Ovary (tissue), 9 donors: ENCODE measurements around the gene SEMA3B. TPM values are rescaled to one million over a fixed set of nuclear protein-coding genes. Genes with fewer than 3 reads are reported as not detected.

Experiments used
- DNase-seq, 5 donors: peaks; one replicate each; pipeline ENCODE4 v3.0.0-alpha.2; 2019 to 2020
- H3K27ac ChIP-seq, 2 donors: fragments of 200-600 bp; one replicate each; pipeline versions ENCODE4 v1.5.1 to v1.8.0; 2019 to 2022
- H3K27me3 ChIP-seq: fragments of 200-600 bp; one replicate; pipeline ENCODE4 v1.8.0; 2022
- H3K36me3 ChIP-seq: fragments of 200-600 bp; sonication (generic); one replicate; pipeline ENCODE4 v1.5.1; 2019
- H3K4me1 ChIP-seq: one replicate; pipeline ENCODE4 v1.8.1; 2013; ENCODE audit warnings: mild to moderate bottlenecking, moderate library complexity; ENCODE audit not compliant: insufficient read depth
- H3K4me3 ChIP-seq: fragments of 200-600 bp; sonication (generic); one replicate; pipeline ENCODE4 v1.5.1; 2017
- H3K9me3 ChIP-seq, 2 donors: fragments of 200-600 bp in 1 of 2; sonication (generic) in 1 of 2; one replicate each; pipeline versions ENCODE4 v1.5.1 to v1.8.1; 2013 to 2019; ENCODE audit warnings: mild to moderate bottlenecking in 1 of 2, moderate library complexity in 1 of 2
- EP300 ChIP-seq: sonication (generic); formaldehyde crosslinking; IDR thresholded peaks from one replicate; pipeline ENCODE4 v1.6.1; 2017; ENCODE audit warnings: antibody characterized with exemption
- POLR2A ChIP-seq: fragments of 450-650 bp; IDR thresholded peaks from one replicate; pipeline ENCODE4 v1.6.1; 2017; ENCODE audit warnings: antibody characterized with exemption, mild to moderate bottlenecking, moderate library complexity
- WGBS, 3 donors: extraction: QIAGEN DNeasy Blood & Tissue Kit in 1 of 3; methylation state at CpG; one replicate each; pipeline versions ENCODE4 v1.1.5 to v1.1.7; 2013 to 2017; 5-methylcytosine and 5-hydroxymethylcytosine counted together
- intact Hi-C, 4 donors: fragments of 100-400 bp; cut with DNase I; formaldehyde crosslinking; loops; one replicate each; pipeline versions ENCODE4 v1.11.0 to v1.15.1; 2022 to 2023
- polyA plus RNA-seq, 2 donors: library from polyadenylated mRNA; stranded (reverse); fragments of 200-250 nt in 1 of 2; fragments of 350-450 nt in 1 of 2; fragmentation: Illumina TruSeq in 1 of 2; extraction: RNeasy Lipid Tissue Mini Kit (QIAGEN cat#74804) in 1 of 2; gene quantifications; one replicate each; pipeline ENCODE4 v1.2.3, GENCODE V29; 2013 to 2014
- total RNA-seq, 7 donors: library from RNA; depleted of rRNA in 2 of 7; stranded (reverse); fragments of >200 nt in 2 of 7; fragmentation: NEBNext Ultra II Directional in 3 of 7; extraction: Animal tissue kit (Norgen Biotek cat#: 25700) in 3 of 7; gene quantifications; one replicate each; pipeline versions ENCODE4 v1.1.0 to v1.2.4, GENCODE V29; 2016 to 2023
- TF ChIP-seq, protein P1 (sequence below), 3 donors: fragments of 450-650 bp in 2 of 3; fragments of 200-600 bp in 1 of 3; IDR thresholded peaks; one replicate each; pipeline versions ENCODE4 v1.5.1 to v1.8.0; 2016 to 2022; ENCODE audit warnings: antibody characterized with exemption in 3 of 3, mild to moderate bottlenecking in 1 of 3
- donor health status: DM: no; HTN: no; CAD: no; lungs with moderate emphysema.
- donor health status: DM: no; HTN: no; CAD: no.
- donor health status: Bipolar disorder and iron deficiency.
- donor health status: DM: yes; HTN: yes; CAD: no.
- donor health status: DM: no; HTN: no; CAD: no.
- donor health status: DM: yes; HTN: yes; CAD: no.

Gene SEMA3B
- total and polyA plus RNA-seq, 9 donors = 5.0 to 224 (median 51.1) TPM

GRCh38 chr3:50235716-50236483, 33.0 kb upstream of the SEMA3B start, which contains the start of gene GNAI2:
Gene GNAI2 (plus strand): TSS chr3:50236204. CDS start chr3:50236336, 132 bp downstream.
- intact Hi-C loops = no loop called here
- peak within 1 kb of the TSS; percentile 71 to 80 for H3K27ac ChIP-seq
- H3K27me3 ChIP-seq = no peaks in the 10 kb centered on the region
- peak within 1 kb of the TSS; percentile 69 for H3K4me3 ChIP-seq
- H3K4me1 ChIP-seq = peaks cover 12% of the 10 kb centered on the region
- WGBS, 3 donors = 1 to 2% (median 1%) methylated on average over 44 to 75 of the region's 75 CpGs
- H3K36me3 ChIP-seq = no peaks in the 10 kb centered on the region
- peak; percentile 98 to 99 (median 99) for DNase-seq
- TF ChIP-seq EP300 (no peak), POLR2A (peak; percentile 84)
- TF ChIP-seq, protein P1, sequence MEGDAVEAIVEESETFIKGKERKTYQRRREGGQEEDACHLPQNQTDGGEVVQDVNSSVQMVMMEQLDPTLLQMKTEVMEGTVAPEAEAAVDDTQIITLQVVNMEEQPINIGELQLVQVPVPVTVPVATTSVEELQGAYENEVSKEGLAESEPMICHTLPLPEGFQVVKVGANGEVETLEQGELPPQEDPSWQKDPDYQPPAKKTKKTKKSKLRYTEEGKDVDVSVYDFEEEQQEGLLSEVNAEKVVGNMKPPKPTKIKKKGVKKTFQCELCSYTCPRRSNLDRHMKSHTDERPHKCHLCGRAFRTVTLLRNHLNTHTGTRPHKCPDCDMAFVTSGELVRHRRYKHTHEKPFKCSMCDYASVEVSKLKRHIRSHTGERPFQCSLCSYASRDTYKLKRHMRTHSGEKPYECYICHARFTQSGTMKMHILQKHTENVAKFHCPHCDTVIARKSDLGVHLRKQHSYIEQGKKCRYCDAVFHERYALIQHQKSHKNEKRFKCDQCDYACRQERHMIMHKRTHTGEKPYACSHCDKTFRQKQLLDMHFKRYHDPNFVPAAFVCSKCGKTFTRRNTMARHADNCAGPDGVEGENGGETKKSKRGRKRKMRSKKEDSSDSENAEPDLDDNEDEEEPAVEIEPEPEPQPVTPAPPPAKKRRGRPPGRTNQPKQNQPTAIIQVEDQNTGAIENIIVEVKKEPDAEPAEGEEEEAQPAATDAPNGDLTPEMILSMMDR (IDR thresholded peaks at IDR 0.05) = peak in 1 of 3 donors; percentile 16
- H3K9me3 ChIP-seq = no peaks in the 10 kb centered on the region

- WGBS, 3 donors = 0% methylated on average over 13 of the region's 13 CpGs
- Histone ChIP-seq H3K27me3 (no peaks in the 10 kb centered on the region), H3K4me3 (peak overlapping the region; percentile 69), H3K9me3 (no peaks in the 10 kb centered on the region), H3K27ac (peak overlapping the region; percentile 71 to 80), H3K4me1 (peaks cover 12% of the 10 kb centered on the region), H3K36me3 (no peaks in the 10 kb centered on the region)
- TF ChIP-seq, protein P1 (IDR thresholded peaks at IDR 0.05) = no peak
- TF ChIP-seq EP300 (no peak), POLR2A (no peak)
- DNase-seq = no peak
- intact Hi-C loops = no loop called here
These were observed 32.3 kb upstream of the SEMA3B start for GRCh38 chr3:50236484-50237132.

DNA sequence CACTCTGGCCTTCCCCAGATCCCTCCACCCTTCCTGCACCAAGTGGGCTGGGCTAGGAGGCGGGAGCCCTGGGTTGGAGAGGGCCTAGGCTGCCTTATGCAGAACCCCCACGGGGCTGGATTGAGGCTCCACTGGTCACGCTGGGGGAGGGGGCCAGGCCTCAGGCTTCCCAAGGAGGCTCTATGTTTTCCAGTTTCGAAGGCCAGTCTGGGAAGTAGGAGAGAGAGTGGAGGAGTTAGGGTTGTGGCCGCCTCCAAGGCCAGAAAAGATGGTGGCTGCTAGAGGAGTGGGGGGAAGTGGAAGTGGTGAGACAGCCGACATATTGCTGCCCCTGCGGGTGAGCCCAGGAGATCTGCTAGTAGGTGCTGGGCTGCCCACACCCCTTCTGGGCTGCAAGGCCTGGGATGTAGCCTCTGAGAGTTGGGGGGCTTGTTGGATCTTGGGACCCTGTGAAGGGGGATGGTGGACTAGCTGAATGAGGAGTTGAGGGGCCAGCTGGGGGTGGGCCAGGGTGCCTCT, 31.8 kb upstream of the SEMA3B start:
- no peak for TF ChIP-seq POLR2A
- TF ChIP-seq, protein P1 (IDR thresholded peaks at IDR 0.05) = no peak
- TF ChIP-seq EP300 = no peak
- Histone ChIP-seq H3K27me3 (no peaks in the 10 kb centered on the region), H3K36me3 (no peaks in the 10 kb centered on the region), H3K4me1 (peaks cover 12% of the 10 kb centered on the region), H3K9me3 (no peaks in the 10 kb centered on the region), H3K4me3 (peak overlapping the region; percentile 69), H3K27ac (peak overlapping the region; percentile 71 to 80)
- intact Hi-C loops = no loop called here
- 0 to 3% (median 1%) methylated on average over 7 of the region's 7 CpGs for WGBS, 3 donors
- DNase-seq = peak in 1 of 5 donors; percentile 60

- intact Hi-C loops = no loop called here
- Histone ChIP-seq H3K9me3 (no peaks in the 10 kb centered on the region), H3K4me1 (peaks cover 14% of the 10 kb centered on the region), H3K27ac (peak overlapping the region; percentile 71 to 80), H3K27me3 (no peaks in the 10 kb centered on the region), H3K36me3 (no peaks in the 10 kb centered on the region), H3K4me3 (peak overlapping the region; percentile 69)
- TF ChIP-seq, protein P1 (IDR thresholded peaks at IDR 0.05) = no peak
- TF ChIP-seq POLR2A (no peak), EP300 (no peak)
- WGBS, 3 donors = 0 to 1% (median 0%) methylated on average over 28 to 31 of the region's 31 CpGs
- peak; percentile 71 to 85 (median 74) for DNase-seq
These were observed 31.0 kb upstream of the SEMA3B start for GRCh38 chr3:50237754-50238548.
